Stimulated activated CD8-positive, alpha-beta memory T cell treated with anti-CD3 and anti-CD28 coated beads, Interleukin-2, amount 100 ng/mL, for 1 hour (primary cell): ENCODE data around the gene NCR3LG1.
"Not testable (repeated sequence)": the region's sequence is repeated elsewhere in the genome, so short reads cannot be mapped to it uniquely, and the experiment has no call there.

Experiments
- DNase-seq, 2 donors: peaks; one replicate each; pipeline ENCODE4 v3.0.0-alpha.2; 2020; ENCODE audit warnings: low read depth in 2 of 2

The NCR3LG1 gene

DNA sequence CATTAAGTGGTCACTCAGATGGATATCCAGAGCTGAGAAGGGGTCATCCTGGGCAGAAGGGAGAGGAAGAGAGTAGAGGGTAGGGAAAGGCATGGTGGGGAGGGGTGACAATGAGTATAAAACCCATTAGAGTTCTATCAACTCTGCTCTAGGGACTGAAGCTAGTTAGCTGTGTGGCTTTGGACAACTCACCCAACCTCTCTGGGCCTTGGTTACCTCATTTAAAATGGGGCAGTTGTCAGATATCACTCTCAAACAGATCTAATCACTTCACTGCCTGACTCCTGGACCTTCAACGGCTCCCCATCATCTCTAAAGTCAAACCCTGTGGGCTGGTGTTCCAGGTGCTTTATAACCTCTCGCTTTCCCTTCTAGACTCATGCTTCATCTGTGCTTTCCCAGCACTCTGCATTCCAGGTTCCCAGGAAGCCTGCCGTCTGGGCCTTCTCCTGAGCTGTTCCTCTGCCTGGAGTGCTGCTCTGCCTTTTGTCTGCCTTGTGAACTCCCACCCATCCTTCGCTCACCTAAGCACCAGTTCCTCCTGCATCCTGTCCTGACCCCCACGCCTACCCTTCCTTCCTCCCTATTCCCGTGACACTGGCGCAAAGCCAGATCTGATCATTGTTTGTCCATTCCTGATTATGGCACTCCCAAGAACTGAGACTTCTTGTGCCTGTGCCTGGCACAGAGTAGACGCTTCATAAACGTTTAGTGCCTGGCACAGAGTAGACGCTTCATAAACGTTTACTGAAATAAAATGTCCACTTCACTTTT lies 59.2 kb downstream of the NCR3LG1 start:
- no peak for DNase-seq

DNA sequence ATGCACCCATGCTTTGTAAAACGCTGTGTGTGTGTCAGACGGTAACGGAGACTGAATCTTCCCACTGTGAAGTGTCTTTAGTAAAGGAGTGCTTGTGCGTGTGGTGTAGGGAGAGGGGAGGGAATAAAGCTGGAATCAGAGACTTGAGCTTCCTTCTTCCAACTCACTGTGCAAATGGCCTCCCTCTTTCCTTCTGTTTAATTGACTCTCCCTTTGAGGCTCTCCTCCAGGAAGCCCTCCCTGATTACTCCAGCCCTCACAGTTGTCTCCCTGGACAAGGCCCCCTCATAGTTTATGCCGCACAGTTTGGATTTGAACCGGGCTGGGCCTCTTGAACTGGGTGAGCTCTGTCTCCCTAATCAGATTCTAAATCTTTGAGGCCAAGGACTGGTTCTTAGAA lies 59.8 kb downstream of the NCR3LG1 start:
- no peak for DNase-seq

- no peak for DNase-seq
Observed at GRCh38 chr11:17412488-17413180, 61.0 kb downstream of the NCR3LG1 start.

GRCh38 chr11:17413414-17414316 lies 62.1 kb downstream of the NCR3LG1 start:
- no peak for DNase-seq

DNA sequence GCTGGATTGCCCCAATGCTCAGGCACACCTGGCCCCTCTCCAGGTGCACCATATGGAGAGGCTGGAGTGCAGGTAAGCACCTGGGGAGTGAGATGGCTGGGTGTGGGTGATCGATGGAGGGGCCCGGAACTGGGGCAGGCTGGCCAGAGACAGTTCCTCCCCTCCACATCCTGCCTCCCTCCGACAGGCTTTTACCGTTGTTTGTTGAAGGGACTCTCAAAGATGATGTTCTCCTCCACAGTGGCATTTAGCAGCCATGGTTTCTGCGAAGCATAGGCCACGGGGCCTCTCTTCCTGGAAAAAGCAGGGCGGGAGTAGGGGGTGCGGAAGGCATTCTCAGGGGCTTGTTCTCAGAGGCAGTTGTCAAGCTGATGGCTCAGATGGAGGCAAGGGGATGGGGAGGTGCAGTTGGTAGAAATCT lies 62.7 kb downstream of the NCR3LG1 start:
- no peak for DNase-seq

DNA sequence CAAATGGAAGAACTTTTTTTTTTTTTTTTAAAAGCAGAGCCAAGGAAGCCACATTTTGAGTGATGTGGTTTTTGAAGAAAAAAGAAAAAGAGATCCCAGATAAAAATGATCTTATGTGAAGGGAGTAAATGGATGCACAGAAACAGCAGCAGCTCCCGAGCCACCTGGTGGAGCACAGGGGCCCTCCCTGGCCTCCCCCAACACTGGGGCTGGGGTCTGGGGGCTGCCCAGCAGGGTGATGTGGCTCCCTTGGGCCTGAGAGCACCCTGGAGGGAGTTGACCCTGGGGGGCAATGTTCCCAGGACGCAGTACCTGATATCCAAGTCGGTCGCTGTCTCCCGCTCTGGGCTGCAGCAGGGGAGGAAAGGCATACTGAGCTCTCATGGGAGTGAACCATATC lies 63.4 kb downstream of the NCR3LG1 start:
- no peak for DNase-seq

GRCh38 chr11:17415523-17416104 lies 64.0 kb downstream of the NCR3LG1 start:
- DNase-seq: no peak

DNA sequence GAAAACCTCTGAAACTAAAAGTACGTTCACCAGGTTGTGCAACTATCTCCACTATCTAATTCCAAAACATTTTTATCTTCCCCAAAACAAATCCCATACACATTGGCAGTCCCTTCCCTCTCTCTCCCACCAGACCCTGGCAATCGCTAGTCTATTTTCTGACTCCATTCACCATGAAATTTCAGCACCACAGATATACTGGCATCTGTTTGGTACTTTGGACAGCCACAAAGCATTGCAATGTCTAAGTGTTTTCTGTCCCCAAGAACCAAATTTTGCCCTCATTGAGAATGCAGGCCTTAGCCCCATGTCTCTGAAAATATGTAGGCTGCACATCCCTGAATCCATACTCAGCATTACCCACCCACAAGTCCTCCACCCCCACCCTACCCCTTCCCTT lies 64.9 kb downstream of the NCR3LG1 start:
- no peak for DNase-seq

- no peak for DNase-seq
Observed at GRCh38 chr11:17418444-17419081, 67.0 kb downstream of the NCR3LG1 start.

- no peak for DNase-seq
Observed at GRCh38 chr11:17421781-17422180, 70.2 kb downstream of the NCR3LG1 start.

DNA sequence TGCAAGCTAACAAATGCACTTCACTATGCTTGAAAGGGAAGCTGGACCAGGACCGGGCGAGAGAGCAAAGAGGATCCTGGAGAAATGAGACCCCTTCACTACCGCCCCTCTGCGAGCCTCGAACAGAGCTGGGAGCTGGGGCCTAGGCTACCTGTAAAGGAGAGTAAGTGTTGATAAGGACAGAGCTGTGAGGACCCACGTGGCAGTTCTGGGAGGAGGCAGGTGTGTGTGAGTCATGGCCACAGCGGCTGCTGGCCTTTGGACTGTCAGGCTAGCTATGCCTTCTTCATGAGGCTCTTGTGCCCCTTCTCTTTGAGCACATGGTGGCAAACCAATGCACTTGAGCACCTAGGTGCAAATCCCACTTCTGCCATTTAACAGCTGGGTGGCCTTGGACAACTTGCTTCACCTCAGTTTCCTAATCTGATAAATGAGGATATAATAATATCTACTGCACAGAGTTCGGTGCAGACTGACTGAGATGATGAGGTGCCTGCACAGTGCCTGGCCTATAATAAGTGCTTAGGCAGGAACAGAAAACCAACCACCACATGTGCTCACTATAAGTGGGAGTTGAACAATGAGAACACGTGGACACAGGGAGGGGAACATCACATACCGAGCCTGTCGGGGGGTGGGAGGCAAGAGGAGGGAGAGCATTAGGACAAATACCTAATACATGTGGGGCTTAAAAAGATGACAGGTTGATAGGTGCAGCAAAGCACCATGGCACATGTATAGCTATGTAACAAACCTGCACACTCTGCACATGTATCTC lies 72.1 kb downstream of the NCR3LG1 start:
- DNase-seq: no peak

GRCh38 chr11:17426233-17426632 lies 74.6 kb downstream of the NCR3LG1 start:
- not testable (repeated sequence) for DNase-seq
